NCI-H524 treated with DMSO at 0.1 percent for 48 hours (cell line): ENCODE results near the gene COL6A2.
"Not testable (repeated sequence)": the region's sequence is repeated elsewhere in the genome, so short reads cannot be mapped to it uniquely, and the experiment has no call there.

Experiments
- DNase-seq: peaks from one replicate; lab custom pipeline; 2025; lab: John Stamatoyannopoulos, UW

Gene COL6A2

GRCh38 chr21:46094401-46095082 is 3.4 kb upstream of the COL6A2 start:
- no peak for DNase-seq

- no peak for DNase-seq
Observed at GRCh38 chr21:46095083-46095719, 2.7 kb upstream of the COL6A2 start.

GRCh38 chr21:46095814-46096595 is 1.9 kb upstream of the COL6A2 start:
- no peak for DNase-seq

- no peak for DNase-seq
Observed at GRCh38 chr21:46096596-46097335, 1.1 kb upstream of the COL6A2 start.

- no peak for DNase-seq
Observed at GRCh38 chr21:46098303-46099141, 610 bp downstream of the COL6A2 start.

DNA sequence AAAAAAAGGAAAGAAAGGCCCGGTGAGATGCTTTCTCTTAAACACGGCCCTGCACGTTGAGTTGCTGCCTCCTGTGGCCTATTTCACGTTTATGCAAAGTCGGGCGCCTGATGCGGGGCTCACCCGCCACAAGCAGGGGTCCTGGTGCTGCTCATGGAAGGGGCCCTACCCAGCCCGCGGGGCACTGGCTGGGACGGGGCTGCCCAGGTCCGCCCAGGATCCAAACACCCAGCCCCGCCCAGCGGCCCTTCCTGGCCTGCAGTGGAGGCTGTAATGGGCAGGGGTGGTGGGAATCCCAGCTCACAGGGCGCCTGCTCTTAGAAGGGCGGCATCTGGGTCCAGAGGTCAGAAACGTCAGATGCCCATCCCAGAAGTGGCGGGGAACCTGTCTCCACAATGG is 1.6 kb downstream of the COL6A2 start:
- no peak for DNase-seq

DNA sequence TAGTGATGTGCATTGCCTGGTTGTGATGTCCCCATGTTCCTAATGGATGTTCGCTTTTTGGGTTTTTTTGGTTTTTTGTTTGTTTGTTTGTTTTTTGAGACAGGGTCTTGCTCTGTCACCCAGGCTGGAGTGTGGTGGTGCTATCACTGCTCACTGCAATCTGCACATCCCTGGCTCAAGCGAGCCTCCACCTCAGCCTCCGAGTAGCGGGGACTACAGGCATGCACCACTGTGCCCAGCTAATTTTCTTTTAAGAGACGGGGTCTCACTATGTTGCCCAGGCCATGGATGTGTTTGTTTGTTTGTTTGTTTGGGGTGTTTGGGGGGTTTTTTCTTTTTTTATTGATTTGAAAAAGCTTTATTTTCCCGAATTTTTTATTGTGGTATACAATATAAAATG is 2.1 kb downstream of the COL6A2 start:
- no peak for DNase-seq

DNA sequence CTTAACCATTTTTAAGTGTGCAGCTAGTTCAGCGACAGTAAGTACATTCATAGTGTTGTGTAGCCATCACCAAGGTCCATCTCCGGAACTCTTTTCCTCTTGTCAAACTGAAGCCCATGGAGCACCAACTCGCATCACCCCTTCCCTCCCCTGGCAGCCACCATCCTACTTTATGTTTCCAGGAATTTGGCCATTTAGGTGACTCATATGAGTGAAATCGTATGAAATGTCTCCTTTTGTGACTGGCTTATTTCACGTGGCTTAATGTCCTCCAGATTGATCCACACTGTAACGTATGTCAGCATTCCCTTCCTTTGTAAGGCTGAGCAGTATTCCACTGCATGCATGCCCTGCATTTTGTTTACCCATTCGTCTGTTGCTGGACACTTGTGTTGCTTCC is 2.5 kb downstream of the COL6A2 start:
- DNase-seq: no peak

GRCh38 chr21:46100906-46101305 is 3.0 kb downstream of the COL6A2 start:
- no peak for DNase-seq

GRCh38 chr21:46104104-46104503 is 6.2 kb downstream of the COL6A2 start:
- DNase-seq: no peak

- DNase-seq: not testable (repeated sequence)
Observed at GRCh38 chr21:46107376-46107775, 9.5 kb downstream of the COL6A2 start.

DNA sequence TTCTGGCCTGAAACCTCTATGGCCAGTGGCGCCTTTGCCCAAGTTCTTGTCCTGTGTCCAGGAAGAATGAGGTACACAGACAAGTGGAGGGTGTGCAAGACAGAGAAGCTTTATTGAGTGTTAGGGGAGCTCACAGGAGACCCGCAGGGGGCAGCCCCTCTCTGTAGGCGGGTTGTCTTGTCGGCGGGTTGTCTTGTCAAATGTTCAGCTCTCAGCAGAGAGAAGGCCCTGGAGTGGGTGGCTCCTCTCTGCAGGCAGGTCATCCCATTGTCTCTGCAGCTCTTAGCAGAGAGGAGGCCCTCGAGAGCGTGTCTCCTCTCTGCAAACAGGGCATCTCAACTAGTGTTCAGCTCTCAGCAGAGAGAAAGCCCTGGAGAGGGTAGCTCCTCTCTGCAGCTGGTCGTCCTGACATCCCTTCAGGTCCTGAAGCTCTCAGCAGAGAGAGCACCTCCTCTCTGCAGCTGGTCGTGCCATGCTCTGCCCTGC is 11.0 kb downstream of the COL6A2 start:
- DNase-seq: no peak

GRCh38 chr21:46109313-46110221 is 11.7 kb downstream of the COL6A2 start:
- DNase-seq: no peak

GRCh38 chr21:46110499-46111192 is 12.7 kb downstream of the COL6A2 start:
- no peak for DNase-seq

DNA sequence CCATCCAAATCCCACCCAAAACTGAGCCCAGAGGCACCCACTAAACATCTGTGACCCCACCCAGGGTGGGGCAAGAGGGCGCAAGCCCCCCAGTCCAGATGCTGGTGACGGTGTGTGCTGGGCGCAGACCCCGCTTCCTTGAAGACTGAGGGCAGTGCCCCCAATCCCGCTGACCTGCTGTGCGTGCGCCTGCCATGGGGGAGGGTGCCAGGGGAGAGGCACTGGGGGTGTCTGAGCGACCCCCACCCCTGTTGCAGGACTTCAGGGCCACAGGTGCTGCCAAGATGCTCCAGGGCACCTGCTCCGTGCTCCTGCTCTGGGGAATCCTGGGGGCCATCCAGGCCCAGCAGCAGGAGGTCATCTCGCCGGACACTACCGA is 13.3 kb downstream of the COL6A2 start:
- DNase-seq: no peak

DNA sequence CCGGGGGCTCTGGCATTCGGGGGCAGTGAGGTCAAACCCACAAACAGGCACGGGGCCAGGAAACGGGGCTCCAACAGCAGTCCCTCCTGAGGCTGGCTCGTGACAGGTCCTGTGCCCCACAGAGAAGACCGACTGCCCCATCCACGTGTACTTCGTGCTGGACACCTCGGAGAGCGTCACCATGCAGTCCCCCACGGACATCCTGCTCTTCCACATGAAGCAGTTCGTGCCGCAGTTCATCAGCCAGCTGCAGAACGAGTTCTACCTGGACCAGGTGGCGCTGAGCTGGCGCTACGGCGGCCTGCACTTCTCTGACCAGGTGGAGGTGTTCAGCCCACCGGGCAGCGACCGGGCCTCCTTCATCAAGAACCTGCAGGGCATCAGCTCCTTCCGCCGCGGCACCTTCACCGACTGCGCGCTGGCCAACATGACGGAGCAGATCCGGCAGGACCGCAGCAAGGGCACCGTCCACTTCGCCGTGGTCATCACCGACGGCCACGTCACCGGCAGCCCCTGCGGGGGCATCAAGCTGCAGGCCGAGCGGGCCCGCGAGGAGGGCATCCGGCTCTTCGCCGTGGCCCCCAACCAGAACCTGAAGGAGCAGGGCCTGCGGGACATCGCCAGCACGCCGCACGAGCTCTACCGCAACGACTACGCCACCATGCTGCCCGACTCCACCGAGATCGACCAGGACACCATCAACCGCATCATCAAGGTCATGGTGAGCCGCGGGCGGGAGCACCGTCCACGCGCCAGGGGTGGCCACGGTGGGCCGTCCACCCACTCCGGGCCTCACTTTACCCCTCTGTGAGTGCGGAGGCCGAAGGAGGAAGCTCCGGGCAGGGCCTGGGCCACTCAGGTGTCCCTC is 14.2 kb downstream of the COL6A2 start:
- no peak for DNase-seq

DNA sequence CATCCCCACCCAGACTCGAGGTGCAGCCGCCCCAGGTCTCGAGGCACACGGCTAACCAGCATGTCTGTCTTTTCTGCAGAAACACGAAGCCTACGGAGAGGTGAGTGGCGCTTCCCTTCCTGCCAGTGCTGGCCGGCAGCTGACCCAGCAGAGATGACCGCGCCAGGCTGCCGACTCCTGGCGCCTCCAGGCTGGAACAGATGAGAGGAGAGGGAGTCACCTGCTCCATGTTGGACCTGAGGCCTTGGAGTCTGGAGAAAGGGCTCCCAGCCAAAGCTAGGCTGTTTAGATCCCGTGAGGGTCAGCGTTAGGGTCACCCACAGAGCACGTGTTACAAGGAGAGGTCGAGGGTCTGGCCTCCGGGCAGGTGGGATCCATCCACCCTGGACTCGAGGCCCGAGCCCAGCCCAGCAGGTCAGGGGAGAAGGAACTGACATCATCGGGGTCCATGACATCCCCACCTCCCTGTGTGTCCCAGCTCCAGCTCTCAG is 14.9 kb downstream of the COL6A2 start:
- DNase-seq: no peak

DNA sequence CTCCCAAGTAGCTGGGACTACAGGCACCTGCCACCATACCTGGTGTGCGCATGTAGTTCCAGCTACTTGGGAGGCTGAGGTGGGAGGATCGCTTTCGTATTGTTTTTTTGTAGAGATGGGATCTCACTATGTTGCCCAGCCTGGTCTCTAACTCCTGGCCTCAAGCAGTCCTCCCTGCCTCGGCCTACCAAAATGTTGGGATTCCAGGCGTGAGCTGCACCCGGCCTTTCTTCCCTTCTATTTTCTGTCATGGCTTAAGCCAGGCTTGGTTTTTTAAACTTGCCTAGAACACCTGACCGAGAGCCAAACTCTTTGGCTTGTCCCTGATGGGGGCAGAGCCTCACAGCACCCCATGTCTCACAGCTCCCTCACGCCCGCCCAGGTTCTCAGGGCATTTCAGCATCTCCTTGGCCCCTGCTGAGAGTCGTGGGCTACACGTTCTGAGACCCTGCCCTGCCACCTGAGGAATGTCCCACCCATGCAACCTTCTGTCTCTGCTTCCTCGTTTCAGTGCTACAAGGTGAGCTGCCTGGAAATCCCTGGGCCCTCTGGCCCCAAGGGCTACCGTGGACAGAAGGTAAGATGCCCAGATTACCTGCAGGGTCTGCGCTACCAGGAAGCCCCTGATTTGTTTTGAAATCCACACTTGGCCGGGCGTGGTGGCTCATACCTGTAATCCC is 15.7 kb downstream of the COL6A2 start:
- no peak for DNase-seq
